Astrocyte of the hippocampus (primary cell): ENCODE data around the gene ZDHHC24.
"Not testable (repeated sequence)": the region's sequence is repeated elsewhere in the genome, so short reads cannot be mapped to it uniquely, and the experiment has no call there.

Experiments
- DNase-seq: peaks from one replicate; pipeline ENCODE4 v3.0.0; 2011; ENCODE audit warnings: low read depth, low spot score

Gene ZDHHC24, protein sequence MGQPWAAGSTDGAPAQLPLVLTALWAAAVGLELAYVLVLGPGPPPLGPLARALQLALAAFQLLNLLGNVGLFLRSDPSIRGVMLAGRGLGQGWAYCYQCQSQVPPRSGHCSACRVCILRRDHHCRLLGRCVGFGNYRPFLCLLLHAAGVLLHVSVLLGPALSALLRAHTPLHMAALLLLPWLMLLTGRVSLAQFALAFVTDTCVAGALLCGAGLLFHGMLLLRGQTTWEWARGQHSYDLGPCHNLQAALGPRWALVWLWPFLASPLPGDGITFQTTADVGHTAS

DNA sequence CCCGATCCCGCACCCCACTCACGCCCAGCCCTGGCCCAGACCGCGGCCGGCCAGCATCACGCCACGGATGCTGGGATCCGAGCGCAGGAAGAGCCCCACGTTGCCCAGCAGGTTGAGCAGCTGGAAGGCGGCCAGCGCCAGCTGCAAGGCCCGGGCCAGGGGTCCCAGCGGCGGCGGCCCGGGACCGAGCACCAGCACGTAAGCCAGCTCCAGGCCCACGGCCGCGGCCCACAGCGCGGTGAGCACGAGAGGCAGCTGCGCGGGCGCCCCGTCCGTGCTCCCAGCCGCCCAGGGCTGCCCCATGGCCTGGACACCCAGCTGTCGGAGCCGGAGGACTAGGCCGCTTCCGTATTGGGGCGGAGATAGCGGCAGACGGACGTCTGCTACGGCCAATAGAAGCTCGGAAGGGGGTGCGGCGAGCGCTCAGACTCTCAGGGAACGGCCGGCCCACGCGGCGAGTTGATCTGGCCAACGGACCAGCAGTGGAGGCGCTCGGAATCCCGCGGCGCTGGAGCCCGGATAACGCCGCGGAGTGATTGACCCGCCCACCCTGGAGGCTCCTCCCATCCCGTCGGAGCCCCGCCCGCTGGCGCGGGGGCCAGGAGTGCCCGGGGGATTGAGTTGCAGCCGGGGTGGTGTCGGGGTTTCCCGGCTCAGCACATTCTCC, at the start of gene ZDHHC24:
Gene ZDHHC24, minus strand, starts transcription at position 348 of the 667 bp plus-strand sequence. Its CDS starts 45 bp downstream, at position 303.
- DNase-seq, result peak; percentile 99

DNA sequence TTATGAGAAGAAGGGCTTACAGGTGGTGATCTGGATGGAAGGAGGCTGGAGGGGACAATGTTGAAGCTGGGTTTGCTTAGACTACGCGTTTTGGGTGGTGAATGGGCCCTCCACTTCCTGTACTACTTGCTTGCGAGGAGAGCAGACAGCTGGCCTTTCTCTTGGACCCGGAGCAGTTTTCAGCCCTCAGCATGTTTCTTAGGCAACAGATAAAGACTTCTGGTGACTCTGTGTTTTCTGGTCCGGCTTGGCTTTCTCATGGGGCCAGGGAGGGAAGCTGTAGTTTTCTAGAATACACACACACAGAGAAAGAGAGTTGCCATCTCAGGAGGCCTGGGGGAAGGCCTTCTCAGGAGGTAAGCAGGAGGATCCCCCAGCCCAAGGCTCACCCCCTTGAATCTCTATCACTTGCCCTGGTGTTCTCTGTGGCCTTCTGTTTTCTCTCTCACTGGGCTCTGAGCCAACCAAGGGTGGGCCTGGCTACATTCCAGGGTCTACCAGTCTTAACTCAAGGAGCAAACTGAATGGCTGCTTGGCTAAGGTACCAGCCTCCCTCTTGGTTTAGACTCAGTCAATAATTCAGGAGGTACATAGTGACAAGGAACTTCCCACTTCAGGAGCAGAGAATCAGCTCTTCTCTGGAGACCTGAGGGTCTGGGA, 49.5 kb upstream of the ZDHHC24 start:
- DNase-seq, result peak; percentile 36

DNA sequence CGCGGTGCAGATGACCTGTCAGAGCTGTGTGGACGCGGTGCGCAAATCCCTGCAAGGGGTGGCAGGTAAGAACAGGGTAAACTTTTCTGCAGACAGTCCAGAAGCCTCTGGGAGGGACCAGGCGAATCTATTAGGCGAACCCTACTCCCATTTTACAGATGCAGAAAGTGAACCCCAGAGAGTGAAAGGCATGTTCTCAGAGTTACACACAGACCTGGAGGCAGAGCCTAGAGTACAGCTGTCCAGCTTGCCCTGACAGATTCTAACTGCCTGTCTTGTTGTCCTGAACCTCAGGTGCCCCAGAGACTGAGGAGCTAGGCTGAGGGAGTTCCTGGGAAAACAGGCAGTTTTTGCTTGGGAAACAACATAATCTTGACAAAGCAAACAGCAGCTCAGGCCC, 47.8 kb upstream of the ZDHHC24 start:
- DNase-seq, result no peak

DNA sequence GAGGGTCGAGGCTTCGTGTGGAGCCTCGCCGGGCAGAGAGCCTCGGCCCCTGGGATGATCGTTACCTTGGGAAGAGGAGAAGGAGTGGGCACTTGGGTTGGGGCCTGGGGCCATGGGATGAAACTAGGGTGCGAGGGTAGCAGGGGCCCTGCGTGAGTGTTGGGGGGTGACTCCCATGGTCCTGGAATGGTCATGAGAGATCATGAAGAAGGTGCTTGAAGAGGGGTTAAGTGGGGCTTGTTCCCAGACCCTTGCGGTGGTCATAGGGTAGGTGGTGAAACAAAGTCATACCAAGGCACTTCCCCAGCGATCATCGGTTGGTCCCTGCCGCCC, 47.4 kb upstream of the ZDHHC24 start:
- DNase-seq, result no peak

DNA sequence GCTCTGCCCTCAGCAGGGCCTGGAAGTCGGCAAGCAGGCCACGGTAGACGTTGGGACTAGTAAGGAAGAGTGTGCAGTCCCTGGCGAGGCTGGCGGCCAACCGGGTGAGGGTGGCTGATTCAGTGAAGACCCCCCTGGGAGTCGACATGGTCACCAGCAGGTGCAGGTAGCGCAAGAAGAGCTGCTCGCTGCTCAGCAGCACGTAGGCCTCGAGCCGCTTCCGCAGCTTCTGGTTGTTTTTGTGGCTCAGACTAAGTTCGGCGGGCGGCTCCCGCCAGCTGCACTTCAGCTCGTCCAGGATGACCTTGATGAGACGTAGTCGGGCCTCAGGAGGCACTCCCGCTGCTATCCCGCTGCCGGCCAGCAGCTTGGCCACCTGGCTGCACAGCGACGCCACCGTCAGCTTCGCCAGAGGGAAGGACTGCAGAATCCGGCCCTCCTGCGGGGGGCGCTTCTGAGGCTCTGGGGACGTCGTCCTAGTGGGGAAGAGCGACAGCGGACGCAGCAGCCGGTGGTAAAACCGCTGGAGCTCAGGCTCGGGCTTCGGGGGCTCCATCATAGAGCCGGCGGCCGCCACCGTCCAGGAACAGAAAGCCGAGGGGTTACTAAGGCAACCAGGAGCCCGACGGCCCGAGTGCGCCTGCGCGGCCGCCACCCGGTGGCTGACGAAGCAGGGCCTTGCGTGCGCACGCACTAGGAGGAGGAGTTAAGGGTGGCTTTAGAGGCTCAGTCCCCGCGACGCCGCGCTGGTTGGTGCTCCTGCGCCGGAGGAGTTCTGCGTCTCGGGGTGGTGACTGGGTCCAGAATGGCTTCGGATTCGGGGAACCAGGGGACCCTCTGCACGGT, 46.8 kb upstream of the ZDHHC24 start, which contains the start of the genes CCDC87 and CCS:
Gene CCDC87, minus strand, starts transcription at position 607 of the 846 bp plus-strand sequence. Its CDS starts 48 bp downstream, at position 559.
Gene CCS, plus strand, starts transcription at position 729 of the 846 bp plus-strand sequence. Its CDS starts 77 bp downstream, at position 806.
- peak; percentile 98 for DNase-seq

DNA sequence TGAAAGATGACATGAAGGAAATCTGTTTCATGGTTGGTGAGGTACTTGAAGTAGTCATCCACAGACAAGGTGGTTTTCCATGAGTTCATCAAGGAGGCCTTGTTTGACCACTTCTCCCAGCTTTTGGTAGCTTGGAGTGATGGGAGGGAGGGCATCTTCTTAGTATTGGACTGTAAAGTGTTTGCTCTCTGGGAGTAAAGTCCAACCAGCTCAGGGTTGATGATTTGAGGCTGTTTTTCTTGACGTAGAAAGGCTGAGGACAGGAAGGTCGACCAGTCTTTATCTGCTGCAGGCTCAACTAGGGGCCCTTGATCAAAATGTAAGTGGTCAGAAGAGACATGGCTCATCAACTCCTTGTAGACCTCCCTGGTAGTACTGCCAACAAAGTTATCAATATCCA, 45.3 kb upstream of the ZDHHC24 start:
- no peak for DNase-seq

DNA sequence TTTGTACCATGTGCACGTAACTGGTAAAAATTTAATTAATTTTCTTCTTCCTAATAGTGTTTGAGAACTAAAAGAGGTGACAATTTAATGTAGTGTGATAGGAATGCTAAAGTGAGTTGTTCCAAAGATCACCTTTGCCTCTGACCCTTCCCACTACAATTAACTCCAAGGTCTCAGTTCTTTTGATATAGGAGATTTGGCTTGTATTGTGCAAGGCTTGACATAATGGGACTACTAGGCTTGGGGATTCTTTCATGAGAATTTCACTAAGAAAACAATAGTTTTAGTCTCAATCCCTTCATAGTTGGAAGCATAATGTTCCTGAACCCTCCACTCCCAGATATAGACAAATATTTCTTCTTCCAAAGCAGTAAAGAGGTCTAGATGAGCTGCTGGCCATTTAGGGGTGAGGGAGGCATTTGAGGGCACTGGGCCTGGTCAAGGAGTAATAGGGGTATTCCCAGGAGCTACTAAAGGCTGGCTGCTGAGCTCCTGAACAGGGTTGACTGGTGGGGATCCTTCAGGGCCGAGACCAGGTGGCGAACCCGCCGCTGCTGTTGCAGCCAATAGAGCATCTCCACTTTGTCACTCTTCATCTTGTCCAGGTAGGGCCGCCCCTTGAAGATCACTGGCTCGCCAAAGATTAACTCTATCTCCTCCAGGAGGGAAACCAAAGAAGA, 44.3 kb upstream of the ZDHHC24 start:
- no peak for DNase-seq

DNA sequence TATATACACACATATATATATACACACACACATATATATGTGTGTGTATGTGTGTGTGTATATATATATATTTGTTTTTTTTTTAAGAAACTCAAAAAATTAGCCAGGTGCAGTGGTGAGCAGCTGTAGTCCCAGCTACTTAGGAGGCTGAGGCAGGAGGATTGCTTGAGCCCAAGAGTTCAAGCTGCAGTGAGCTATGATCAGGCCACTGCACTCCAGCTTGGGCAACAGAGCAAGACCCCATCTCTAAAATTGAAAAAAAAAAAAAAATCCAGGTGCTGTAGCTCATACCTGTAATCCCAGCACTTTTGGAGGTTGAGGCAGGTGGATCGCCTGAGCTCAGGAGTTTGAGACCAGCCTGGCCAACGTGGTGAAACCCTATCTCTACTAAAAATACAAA, 43.5 kb upstream of the ZDHHC24 start:
- DNase-seq, result not testable (repeated sequence)

DNA sequence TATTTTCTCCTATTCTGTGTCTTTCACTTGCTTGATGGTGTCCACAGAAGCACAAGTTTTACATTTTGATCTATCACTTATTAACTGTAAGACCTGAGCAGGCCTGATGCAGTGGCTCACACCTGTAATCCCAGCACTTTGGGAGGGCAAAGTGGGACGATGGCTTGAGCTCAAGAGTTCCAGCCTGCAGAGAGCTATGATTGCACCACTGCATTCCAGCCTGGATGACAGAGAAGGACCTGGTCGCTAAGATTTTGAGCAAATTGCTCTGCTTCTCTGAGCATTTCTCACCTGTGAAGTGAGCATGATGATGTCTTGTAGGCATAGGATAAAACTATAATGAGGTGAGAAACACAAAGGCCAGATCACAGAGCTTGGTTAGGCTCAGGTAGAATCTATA, 40.3 kb upstream of the ZDHHC24 start:
- DNase-seq, result no peak

DNA sequence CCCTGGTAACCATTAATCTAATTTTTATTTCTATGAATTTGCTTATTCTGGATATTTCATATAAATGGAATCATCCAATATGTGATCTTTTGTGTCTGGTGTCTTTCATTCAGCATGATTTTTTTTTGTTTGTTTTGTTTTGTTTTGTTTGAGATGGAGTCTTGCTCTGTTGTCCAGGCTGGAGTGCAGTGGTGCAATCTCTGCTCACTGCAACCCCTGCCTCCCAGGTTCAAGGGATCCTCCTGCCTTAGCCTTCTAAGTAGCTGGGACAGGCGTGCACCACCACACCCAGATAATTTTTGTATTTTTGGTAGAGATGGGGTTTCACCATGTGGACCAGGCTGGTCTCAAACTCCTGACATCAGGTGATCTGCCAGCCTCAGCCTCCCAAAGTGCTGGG, 39.6 kb upstream of the ZDHHC24 start:
- not testable (repeated sequence) for DNase-seq

DNA sequence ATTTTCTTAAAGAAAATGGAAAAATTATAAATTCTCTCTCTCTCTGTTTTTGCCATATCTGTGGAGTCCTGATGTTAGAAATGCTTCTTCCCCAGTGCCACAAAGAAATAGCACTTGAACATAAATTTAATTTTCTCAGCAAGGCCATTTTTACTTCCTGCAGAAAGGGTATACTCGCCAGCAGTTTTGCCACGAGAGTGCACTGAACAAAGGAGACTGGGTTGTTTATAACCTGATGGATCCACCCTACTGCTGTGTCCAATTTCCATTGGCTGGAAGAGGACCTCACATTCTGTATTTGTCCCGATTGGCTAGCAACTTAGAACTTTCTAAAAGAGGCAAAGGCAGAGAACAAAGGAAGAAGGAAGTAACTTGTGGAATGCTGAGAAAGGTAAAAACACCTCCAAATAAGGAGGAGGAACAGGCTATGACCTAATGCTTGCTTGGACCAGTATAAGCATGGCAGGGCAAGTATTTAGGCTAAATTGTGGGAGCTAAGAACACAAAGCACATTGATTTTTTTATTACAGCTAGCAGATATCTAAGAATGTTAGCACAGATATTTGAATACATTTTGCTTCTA, 36.8 kb upstream of the ZDHHC24 start:
- DNase-seq, result not testable (repeated sequence)

DNA sequence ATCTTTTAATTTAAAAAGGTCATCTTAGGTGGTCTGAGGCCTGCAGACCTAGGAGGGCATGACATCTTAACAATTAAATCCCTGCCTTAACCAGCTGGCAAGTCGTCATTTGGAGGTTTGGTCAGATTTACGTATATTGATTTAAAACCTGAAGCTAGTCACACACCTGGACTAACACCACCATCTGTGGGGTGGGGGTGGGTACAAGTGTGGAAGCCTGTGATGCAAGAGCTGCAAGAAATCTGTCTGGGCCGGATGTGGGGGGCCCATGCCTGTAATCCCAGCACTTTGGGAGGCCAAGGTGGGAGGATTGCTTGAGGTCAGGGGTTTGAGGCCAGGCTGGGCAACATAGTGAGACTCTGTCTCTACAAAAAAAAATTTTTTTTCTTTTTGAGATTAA, 35.4 kb upstream of the ZDHHC24 start:
- no peak for DNase-seq

DNA sequence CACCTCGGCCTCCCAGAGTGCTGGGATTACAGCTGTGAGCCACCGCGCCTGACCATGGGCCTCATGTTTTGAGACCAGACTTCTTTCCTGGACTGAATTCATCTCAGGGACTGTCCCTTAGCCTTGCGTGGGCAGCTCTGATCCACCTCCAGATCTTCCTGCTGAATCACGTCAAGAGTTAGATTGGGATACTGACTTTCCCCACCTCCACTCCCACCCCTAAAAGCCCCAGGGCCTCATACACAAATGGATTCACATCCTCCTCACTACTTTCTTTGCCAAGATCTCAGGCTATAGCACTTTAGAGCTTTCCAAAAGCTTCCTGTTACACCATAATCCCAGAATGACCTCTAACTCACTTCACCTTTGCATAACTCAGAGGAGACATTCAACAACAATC, 35.0 kb upstream of the ZDHHC24 start:
- DNase-seq, result no peak

DNA sequence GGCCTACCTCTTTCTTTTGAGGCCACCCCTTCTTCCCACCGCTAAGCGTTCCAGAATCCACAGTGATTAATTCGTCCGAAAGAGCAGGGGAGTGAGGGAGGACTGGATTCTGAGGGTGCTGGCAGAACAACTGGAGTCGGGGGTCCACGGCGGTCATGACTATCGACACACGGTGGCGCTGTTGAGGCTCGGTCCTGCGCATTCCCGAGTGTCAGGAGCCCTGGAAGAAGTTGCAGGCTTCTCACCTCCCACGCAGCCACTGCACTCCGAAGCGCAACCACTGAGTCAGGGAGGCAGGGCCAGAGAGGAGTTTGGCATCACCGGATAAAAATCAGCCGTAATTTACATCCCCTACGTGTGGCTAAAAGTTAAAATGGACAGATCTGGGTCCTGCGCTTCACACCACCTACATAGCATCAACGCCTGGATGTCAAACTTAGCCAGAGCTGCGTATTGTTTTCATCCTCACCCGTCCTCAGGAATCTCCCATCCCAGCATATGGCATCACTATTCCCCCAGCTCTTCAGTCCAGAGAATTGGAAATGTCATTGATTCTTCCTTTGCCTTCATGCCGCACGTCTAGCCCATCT, 33.3 kb upstream of the ZDHHC24 start:
- DNase-seq, result peak; percentile 86

DNA sequence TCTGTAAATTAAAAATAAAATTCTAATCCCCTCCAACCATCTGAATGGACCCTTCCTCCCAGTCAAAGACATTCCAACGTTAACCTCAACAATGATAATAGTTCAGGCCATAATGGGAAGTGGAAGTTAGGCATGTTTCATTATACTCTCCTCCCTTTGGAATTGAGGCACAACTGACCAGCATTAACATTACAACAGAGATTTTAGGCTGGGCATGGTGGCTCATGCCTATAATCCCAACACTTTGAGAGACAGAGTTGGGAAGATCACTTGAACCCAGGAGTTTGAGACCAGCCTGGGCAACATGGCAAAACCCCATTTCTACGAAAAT, 25.0 kb upstream of the ZDHHC24 start:
- no peak for DNase-seq

DNA sequence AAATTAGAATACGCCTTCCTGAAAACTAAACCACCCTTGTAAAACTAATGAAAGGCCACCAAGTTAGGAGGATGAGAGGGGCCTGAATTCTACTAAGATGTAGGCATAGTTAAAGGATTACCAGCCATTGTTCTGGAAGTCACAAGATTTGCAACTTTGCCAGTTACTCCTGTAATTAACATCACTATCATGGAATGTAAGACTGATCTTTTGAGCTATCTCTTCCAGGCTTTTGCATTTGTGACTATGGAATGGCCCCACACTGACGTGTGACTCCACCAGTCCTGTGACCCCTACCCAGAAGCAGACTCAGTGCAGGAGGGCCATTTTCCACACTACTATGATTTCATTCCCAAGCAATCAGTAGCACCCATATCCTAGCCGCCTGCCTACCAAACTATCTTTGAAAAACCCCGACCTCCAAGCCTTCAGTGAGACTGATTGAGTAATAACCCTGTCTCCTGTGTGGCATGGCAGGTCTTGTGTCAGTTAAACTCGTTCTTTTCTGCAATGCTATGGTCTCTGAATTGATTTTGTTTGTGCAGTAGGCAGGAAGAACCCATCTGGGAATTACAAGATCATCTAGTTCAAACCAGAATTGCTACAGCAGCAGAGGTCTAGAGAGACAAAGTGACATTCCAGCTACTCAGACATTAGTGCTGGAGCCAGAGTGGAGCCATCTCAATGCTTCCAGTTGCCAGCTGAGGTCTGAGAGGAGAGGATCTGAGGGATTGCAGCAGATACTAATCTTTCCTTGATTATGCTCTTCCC, 24.4 kb upstream of the ZDHHC24 start:
- DNase-seq, result no peak

DNA sequence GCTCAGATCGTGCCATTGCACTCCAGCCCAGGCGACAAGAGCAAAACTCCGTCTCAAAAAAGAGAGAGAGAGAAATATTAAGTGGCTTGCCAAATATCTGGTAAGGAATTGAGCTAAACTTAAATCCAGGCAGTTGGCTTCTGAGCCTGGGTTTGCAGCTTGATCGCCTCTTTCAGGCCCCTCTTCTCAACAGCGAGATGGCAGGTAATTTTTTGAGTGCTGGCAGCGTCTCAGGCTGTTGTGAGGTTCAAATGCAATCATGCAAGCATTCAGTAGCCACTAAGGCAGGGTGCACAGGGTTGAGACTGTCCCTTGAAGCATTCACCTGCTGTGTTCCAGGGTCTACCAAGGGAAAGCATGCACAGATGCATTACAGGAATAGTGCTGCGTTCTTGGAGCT, 23.2 kb upstream of the ZDHHC24 start:
- no peak for DNase-seq

DNA sequence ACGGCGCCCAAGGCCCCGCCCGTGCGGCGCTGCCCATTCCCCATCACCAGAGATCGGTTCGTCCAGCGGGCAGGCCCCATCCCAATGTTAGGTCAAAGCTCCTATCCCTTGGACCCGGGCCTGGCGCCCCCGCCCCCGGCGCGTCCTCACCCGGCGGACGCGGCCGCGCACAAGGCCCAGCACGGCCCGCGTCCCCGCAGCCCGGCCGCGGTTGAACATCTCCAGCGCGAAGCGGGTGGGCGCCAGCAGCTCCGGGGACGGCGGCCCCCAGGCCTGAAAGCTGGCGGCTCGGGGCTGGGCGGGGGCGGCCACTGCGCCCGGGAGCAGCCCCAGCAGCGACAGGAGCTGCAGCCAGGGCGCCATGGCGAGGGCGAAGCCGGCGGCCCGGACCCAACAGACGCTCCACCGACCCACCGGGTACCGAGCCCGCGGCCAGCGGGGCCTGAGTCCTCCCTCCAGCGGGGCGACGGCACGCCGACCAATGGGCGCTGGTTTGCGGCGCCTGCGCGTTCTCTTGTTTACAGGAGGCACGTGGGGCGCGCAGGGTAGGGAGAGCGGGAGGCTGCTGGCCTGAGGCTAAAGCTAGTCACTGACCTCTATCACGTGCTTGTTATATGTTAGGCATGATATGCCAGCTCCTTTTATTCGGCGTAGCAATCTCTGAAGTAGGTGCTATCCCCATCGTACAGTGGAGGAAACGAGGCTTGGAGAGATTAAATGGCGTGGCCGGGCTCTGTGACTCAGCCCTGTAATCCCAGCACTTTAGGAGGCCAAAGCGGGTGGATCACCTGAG, 22.5 kb upstream of the ZDHHC24 start, which contains the start of gene CTSF:
Gene CTSF, minus strand, starts transcription at position 483 of the 793 bp plus-strand sequence. Its CDS starts 120 bp downstream, at position 363.
- DNase-seq, result peak; percentile 88

DNA sequence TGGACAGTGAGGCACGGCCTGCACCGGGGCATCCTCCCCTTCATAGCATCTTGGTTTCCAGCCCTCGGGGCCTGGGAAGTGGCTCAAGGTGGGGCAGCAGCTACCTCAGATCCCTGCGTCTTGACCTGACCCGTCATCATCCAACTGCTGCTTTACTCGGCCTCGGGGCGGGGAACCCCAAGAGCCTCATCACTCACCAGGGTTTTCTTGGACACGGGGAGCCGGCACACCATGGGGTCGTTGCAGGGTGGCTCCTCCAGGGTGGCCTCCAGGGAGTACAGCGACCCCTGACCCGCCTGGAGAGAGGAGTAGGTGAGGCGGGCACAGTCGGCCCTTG, 21.9 kb upstream of the ZDHHC24 start:
- no peak for DNase-seq
